Measurements from ENCODE around the gene MMP25. TPM values are rescaled to one million over a fixed set of nuclear protein-coding genes. Genes with fewer than 3 reads are reported as not detected.

The MMP25 gene
- not detected in 2 replicates for total RNA-seq

GRCh38 chr16:3045758-3046640 lies at the start of gene MMP25:
MMP25 (plus strand) TSS chr16:3046561; CDS start chr16:3046918, 357 bp downstream.

GRCh38 chr16:3012828-3013420 lies 33.4 kb upstream of the MMP25 start, which contains the start of gene CLDN9:
CLDN9 (plus strand) TSS chr16:3012923; CDS start chr16:3013363, 440 bp downstream.

GRCh38 chr16:3017794-3018506 lies 28.4 kb upstream of the MMP25 start, which contains the start of gene CLDN6:
CLDN6 (minus strand) TSS chr16:3018183; CDS start chr16:3016021, 2,162 bp downstream.

GRCh38 chr16:3020247-3020603 lies 26.1 kb upstream of the MMP25 start, which contains the start of gene TNFRSF12A:
TNFRSF12A (plus strand) TSS chr16:3020368; CDS start chr16:3020398, 30 bp downstream.

GRCh38 chr16:3023669-3024478 lies 22.5 kb upstream of the MMP25 start, which contains the start of the genes HCFC1R1 and THOC6:
HCFC1R1 (minus strand) TSS chr16:3023942; CDS start chr16:3023941, 1 bp downstream.
THOC6 (plus strand) TSS chr16:3024035; CDS start chr16:3024327, 292 bp downstream.

GRCh38 chr16:3036726-3037315 lies 9.5 kb upstream of the MMP25 start, which contains the start of gene BICDL2:
BICDL2 (minus strand) TSS chr16:3036944; CDS start chr16:3035496, 1,448 bp downstream.

GRCh38 chr16:3065069-3065741 lies 18.8 kb downstream of the MMP25 start, which contains the start of gene IL32:
IL32 (plus strand) TSS chr16:3065640; CDS start chr16:3065812, 172 bp downstream.

GRCh38 chr16:3098459-3099394 lies 52.4 kb downstream of the MMP25 start, which contains the start of gene ZSCAN10:
ZSCAN10 (minus strand) TSS chr16:3099294; CDS start chr16:3092937, 6,357 bp downstream.

Other genes starting within 250 kb of the MMP25 start
- not detected in 2 replicates for gene PRSS41, start 248.1 kb upstream of the MMP25 start, total RNA-seq
- gene PRSS21, start 229.3 kb upstream of the MMP25 start, total RNA-seq: 1.00 TPM in 1 of 2 replicates, not detected in the other
- gene ZG16B, start 216.3 kb upstream of the MMP25 start, total RNA-seq: 0.25 and 0.78 TPM in 2 replicates
- gene PRSS22, start 188.4 kb upstream of the MMP25 start, total RNA-seq: not detected in 2 replicates
- gene FLYWCH2, start 163.3 kb upstream of the MMP25 start, total RNA-seq: 83.2 and 90.0 TPM in 2 replicates
- gene FLYWCH1, start 134.6 kb upstream of the MMP25 start, total RNA-seq: 32.0 and 41.6 TPM in 2 replicates
- gene KREMEN2, start 82.3 kb upstream of the MMP25 start, total RNA-seq: not detected in 2 replicates
- gene PAQR4, start 77.2 kb upstream of the MMP25 start, total RNA-seq: 1.4 and 2.0 TPM in 2 replicates
- 1.1 and 2.5 TPM in 2 replicates for gene PKMYT1, start 66.1 kb upstream of the MMP25 start, total RNA-seq
- gene CLDN9, start 33.6 kb upstream of the MMP25 start, total RNA-seq: not detected in 2 replicates
- not detected in 2 replicates for gene CLDN6, start 28.4 kb upstream of the MMP25 start, total RNA-seq
- 52.3 and 76.3 TPM in 2 replicates for gene TNFRSF12A, start 26.2 kb upstream of the MMP25 start, total RNA-seq
- 21.2 and 25.1 TPM in 2 replicates for gene HCFC1R1, start 22.6 kb upstream of the MMP25 start, total RNA-seq
- 17.3 and 20.0 TPM in 2 replicates for gene THOC6, start 22.5 kb upstream of the MMP25 start, total RNA-seq
- 0.15 and 0.25 TPM in 2 replicates for gene BICDL2, start 9.6 kb upstream of the MMP25 start, total RNA-seq
- 20.7 and 26.7 TPM in 2 replicates for gene IL32, start 19.1 kb downstream of the MMP25 start, total RNA-seq
- not detected in 2 replicates for gene ZSCAN10, start 52.7 kb downstream of the MMP25 start, total RNA-seq
- 11.3 and 11.6 TPM in 2 replicates for gene ZNF205, start 66.0 kb downstream of the MMP25 start, total RNA-seq
- 7.8 and 11.2 TPM in 2 replicates for gene ZNF213, start 88.5 kb downstream of the MMP25 start, total RNA-seq
- not detected in 2 replicates for gene OR1F1, start 141.6 kb downstream of the MMP25 start, total RNA-seq
- 5.2 and 8.3 TPM in 2 replicates for gene ZNF200, start 188.6 kb downstream of the MMP25 start, total RNA-seq
- gene MEFV, start 210.1 kb downstream of the MMP25 start, total RNA-seq: 0.15 TPM in 1 of 2 replicates, not detected in the other
- gene ZNF263, start 236.9 kb downstream of the MMP25 start, total RNA-seq: 30.3 and 32.1 TPM in 2 replicates